GM18951 (cell line): ENCODE results near the gene COL11A2.

Experiments used
- POLR2A ChIP-seq: IDR thresholded peaks from 4 replicates; pipeline ENCODE4 v1.6.1; 2011; ENCODE audit warnings: mild to moderate bottlenecking; ENCODE audit not compliant: insufficient read length, insufficient read depth; ENCODE audit errors: extremely low read depth
- in situ Hi-C: fragments of 300-500 bp; cut with MboI; formaldehyde crosslinking; loops from one replicate; pipeline ENCODE4 v1.12.0; 2022; ENCODE audit warnings: low sequenced_read_pairs, mixed read lengths, inconsistent platforms; ENCODE audit not compliant: unreplicated experiment

Gene COL11A2

DNA sequence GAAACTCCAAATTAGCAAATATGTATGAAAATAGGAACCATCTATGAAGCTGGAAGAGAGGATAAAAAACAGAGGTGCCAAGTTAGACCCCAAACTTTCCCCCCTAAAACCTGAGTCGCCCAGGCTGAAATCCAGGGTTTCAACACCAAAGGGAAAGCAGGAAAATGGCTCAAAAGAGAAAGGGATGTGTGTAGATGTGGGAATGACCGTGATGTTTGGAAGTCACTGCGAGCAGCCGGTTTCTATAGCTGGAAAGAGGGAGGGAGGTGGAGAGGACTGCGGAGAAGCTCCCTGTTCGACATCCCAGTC, 20.5 kb upstream of the COL11A2 start:
- in situ Hi-C loops = no loop called here
- TF ChIP-seq POLR2A = no peak

DNA sequence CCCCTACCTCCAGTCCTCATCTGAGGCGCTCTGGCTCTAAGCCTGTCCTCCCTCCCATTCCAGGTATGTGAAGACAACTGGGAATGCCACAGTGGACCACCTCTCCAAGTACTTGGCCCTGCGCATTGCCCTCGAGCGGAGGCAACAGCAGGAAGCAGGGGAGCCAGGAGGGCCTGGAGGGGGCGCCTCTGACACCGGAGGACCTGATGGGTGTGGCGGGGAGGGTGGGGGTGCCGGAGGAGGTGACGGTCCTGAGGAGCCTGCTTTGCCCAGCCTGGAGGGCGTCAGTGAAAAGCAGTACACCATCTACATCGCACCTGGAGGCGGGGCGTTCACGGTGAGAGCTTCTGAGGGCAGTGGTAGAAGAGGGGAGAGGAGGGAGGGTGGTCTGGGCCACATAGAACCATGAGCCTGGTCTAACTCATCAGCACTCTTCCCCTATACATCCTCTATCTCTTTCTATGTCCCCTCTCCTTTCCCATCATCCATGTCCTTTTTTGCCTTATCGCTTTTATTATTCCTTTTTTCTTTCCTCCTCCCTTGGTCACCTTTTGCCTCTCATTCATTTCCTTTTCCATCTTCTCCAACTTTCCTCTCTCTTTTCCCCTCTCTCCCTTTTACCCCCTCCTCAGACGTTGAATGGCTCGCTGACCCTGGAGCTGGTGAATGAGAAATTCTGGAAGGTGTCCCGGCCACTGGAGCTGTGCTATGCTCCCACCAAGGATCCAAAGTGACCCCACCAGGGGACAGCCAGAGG, 19.6 kb upstream of the COL11A2 start:
- TF ChIP-seq POLR2A = no peak
- in situ Hi-C loops = no loop called here

DNA sequence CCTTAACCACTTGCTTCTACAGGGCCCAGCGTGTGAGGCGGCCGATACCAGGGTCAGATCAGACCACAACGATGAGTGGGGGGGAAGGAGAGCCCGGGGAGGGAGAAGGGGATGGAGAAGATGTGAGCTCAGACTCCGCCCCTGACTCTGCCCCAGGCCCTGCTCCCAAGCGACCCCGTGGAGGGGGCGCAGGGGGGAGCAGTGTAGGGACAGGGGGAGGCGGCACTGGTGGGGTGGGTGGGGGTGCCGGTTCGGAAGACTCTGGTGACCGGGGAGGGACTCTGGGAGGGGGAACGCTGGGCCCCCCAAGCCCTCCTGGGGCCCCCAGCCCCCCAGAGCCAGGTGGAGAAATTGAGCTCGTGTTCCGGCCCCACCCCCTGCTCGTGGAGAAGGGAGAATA, 18.9 kb upstream of the COL11A2 start:
- TF ChIP-seq POLR2A = no peak

DNA sequence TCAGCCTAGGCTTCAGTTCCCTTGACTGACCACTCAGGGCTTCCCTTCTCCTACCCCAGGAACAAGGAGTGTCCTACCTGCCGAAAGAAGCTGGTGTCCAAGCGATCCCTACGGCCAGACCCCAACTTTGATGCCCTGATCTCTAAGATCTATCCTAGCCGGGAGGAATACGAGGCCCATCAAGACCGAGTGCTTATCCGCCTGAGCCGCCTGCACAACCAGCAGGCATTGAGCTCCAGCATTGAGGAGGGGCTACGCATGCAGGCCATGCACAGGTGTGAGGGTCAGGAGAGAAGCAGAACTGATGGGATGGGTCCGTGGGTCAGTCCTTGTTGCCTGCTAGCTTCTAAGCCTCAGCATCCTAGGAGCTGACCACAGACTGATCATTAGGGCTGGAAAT, 17.6 kb upstream of the COL11A2 start:
- in situ Hi-C loops = no loop called here
- no peak for TF ChIP-seq POLR2A

More for the DNA sequence above, 18.9 kb upstream of the COL11A2 start:
- in situ Hi-C loops = no loop called here

DNA sequence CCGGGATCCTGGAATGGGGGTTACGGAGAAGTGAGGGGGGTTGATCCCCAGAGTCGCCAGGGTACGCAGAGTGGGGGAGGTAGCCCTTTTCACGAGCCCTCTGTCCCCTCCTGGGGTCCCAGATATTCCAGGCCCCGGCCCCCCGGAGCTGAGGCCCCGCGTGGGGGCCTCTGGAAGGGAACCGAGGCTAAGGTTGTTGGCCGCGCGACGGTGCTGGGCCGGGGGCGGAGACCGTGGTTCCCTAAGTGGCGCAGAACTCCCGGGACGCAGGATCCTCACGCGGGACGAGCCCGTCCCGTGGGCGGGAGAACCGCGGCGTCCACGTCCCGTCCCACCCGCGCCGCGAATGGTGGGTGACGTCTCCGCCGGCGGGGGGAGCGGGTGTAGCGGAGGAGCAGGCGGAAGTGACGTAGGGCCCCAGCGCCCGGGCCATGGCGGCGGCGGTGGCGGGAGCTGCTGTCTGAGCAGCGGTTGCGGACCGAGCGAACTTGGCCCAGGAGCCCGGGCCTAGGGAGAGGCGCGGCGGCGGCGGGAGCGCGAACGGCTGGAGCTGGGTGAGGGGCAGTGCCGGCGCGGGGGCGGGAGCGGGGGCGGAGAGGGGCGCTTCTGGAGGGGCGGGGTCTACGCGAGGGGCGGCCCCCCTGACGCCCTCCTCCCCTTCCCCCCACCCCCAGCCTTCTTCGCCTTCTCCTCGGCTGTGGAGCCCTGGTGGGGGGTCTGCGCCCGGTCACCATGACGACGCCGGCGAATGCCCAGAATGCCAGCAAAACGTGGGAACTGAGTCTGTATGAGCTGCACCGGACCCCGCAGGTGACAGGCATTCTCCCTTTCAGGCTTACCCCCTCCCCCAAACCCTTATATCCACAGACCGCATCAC, 16.1 kb upstream of the COL11A2 start, which contains the start of gene RING1:
Gene RING1 (plus strand): TSS at position 410 of the 877 bp plus-strand sequence. CDS start 323 bp downstream, at position 733.
- in situ Hi-C loops = no loop called here
- peak; percentile 95 for TF ChIP-seq POLR2A

DNA sequence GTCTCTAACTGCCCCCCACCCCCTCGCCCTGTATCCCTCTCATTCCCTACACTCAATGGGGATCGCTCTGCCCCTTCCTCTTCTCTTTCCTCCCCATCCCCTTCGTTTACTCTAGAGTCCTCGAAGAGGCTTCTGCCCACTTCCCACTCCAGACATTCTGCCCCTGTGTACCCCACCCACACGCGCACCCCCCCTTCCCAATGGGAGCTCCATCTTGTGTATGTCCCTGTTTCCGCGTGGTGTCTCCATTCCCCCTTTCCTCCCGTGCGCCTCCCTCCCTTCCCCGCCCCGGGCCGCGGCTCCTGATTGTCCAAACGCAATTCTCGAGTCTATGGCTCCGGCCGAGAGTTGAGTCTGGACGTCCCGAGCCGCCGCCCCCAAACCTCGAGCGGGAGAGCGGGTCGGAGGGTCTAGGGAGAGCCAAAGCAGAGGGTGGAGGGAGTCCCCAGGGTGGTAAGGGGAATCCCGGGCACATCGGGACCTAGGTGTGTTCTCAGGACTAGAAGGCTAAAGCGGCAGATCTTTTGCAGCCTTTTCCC, 15.4 kb upstream of the COL11A2 start:
- TF ChIP-seq POLR2A = no peak
- in situ Hi-C loops = no loop called here

DNA sequence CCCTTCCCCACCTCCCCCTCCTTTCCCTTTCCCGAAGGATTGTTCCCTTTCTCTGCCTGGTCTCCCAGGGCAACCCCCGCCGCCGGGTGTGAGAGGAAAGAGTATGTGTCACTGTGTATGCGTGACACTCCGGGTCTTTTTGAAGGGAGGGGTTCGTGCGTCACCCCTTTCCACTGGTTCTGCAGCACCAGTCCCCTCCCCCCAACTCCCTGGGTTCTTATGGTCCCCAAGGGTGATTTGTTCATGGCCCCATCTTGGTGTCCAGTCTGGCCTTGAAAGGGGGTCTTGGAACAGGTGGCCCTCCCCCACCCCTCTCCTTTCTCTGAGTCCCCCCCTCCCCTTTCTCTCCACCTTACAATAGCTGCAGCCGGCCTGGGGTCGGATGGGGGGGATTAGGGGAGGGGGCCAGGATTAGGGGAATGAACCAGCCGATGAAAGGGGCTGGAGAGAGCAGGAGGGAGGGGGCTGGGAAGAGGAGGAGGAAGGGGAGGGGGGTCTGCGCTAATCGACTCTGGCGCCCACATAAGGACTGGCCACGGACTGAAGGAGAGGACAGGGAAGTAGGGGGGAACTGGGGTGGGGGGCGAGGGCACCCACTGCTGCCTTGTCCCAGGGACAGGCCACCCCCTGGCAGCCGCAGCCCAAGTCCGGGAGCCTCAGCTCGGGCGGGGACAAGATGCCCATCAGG, 14.7 kb upstream of the COL11A2 start:
- in situ Hi-C loops = no loop called here
- TF ChIP-seq POLR2A = no peak

DNA sequence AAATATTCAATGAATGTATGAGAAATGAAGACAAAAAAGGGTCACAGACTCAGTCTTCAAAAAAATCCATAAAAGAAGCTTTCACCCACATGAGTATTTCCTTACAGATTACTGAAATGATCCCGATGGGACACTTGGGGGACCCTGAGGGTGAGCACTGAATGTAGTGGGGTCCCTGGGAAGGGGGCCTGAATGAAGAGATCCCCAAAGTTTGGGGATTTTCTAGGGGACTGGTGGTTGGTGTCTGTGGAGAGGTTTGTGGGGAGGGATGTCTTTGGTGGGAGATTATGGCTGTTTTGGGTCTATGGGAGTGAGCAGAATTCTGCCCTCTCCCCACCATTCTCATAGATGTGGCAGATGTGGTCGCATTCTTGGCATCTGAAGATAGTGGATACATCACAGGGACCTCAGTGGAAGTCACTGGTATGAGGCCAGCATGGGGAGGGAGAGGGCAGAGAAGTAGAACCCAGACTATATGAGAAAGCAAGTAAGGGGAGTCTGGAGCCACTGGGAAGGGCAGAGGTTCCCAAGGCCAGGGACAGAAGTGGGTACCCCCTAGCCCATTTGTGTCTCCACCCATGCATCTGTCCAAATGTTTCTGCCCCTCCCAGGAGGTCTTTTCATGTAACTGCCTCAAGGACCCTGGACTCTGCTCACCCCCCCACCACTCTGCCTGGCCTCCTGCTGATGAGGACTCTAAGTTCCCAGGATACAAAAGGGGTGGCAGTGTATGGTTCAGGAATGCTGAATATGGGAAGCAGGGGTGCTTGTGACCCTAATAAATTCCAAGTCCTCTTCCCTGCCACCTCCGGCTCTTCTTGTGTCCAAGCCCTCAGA, 14.0 kb upstream of the COL11A2 start:
- in situ Hi-C loops = no loop called here
- TF ChIP-seq POLR2A = no peak

DNA sequence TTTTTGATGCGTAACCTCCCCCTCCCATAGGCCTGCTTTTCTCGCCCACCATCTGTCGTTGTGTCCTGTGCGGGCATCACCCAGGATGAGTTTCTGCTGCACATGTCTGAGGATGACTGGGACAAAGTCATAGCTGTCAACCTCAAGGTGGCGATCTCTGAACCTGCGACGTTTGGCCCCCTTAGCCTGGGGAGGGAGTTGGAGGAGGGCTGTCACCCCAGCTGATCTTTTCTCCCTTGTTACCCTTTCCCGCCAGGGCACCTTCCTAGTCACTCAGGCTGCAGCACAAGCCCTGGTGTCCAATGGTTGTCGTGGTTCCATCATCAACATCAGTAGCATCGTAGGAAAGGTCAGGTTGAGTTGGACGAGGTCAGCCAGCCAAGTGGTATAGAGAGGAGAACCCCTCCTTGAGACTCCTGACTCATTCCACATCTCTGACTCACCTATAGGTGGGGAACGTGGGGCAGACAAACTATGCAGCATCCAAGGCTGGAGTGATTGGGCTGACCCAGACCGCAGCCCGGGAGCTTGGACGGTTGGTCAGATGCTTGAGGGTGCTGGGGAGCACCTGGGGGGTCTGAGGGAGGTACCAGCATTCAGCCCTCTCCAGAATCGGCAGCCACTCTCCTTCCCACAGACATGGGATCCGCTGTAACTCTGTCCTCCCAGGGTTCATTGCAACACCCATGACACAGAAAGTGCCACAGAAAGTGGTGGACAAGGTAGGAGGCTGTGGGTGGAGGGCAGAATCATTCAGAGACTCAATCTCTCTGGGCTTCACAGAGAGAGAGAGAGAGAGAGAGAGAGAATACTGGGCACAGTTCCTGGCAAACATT, 13.1 kb upstream of the COL11A2 start:
- in situ Hi-C loops = no loop called here
- no peak for TF ChIP-seq POLR2A

DNA sequence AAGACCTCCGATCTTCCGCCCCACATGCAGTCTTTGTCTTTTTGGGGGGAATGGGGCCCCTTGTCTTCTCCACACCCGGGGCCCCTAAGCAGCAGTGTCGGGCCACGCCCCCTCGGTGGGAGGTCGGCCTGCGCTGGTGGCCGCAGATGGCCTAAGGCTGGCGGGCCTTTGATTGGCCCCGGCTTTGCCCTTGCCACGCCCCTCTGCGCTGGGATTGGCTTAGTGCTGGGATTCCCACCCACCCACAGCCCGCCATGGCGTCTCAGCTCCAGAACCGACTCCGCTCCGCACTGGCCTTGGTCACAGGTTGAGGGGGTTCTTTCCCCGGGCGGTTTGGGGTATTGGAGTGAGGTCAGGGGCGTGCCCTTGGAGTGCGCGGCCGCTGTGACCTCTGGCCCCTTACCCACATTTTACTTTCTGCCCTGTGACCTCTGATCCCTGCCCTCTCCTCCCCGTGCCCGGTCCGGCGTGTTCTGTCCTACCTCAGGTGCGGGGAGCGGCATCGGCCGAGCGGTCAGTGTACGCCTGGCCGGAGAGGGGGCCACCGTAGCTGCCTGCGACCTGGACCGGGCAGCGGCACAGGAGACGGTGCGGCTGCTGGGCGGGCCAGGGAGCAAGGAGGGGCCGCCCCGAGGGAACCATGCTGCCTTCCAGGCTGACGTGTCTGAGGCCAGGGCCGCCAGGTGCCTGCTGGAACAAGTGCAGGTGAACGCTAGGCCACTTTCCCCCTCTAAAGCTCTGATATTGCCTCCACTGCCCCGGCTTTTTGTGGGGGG, 12.3 kb upstream of the COL11A2 start, which contains the start of gene HSD17B8:
Gene HSD17B8 (plus strand): TSS at position 241 of the 776 bp plus-strand sequence. CDS start 14 bp downstream, at position 255.
- TF ChIP-seq POLR2A = peak; percentile 67
- in situ Hi-C loops = no loop called here

DNA sequence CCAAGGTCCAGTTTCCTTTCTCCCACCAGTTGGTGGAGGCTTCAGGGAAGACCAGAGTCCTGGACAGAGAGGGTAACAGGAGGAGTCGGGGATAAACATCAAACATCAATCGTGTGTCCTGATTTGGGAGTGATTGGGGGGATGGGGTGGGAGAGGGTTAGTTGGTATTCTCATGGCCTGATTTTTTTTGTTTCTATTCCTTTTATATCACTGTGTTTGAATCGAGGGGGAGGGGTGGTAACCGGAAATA, 11.8 kb upstream of the COL11A2 start:
- TF ChIP-seq POLR2A = no peak
- in situ Hi-C loops = no loop called here
